K562 (cell line): ENCODE data around the gene PDE6D. TPM values are rescaled to one million over a fixed set of nuclear protein-coding genes. Genes with fewer than 3 reads are reported as not detected.
A peak's percentile ranks its signal among the peaks of the same experiment; 100 is the strongest.

Experiments
- ATF4 ChIP-seq: fragments of 450-650 bp; formaldehyde crosslinking; IDR thresholded peaks from 2 replicates; pipeline ENCODE4 v1.4.0; 2022; ENCODE audit warnings: mild to moderate bottlenecking, moderate library complexity
- BRF1 ChIP-seq: IDR thresholded peaks from 3 replicates; pipeline ENCODE4 v1.6.1; 2011; ENCODE audit warnings: borderline replicate concordance, mild to moderate bottlenecking; ENCODE audit not compliant: insufficient read length; ENCODE audit errors: extremely low read depth
- CXXC5 ChIP-seq: fragments of 250-450 bp; sonication (Bioruptor Pico); IDR thresholded peaks from 2 replicates; pipeline ENCODE4 v1.8.0; 2022; ENCODE audit warnings: inconsistent platforms, mild to moderate bottlenecking, moderate library complexity
- GATAD2B ChIP-seq: fragments of 450-650 bp; IDR thresholded peaks from 2 replicates; pipeline ENCODE4 v1.6.1; 2017; ENCODE audit warnings: mild to moderate bottlenecking, borderline replicate concordance
- HNRNPL ChIP-seq: fragments of 200-400 bp; formaldehyde crosslinking; IDR thresholded peaks from 2 replicates; pipeline ENCODE4 v1.6.1; 2017; ENCODE audit warnings: low read depth, mild to moderate bottlenecking, low read length
- KLF1 ChIP-seq: fragments of 450-650 bp; IDR thresholded peaks from 2 replicates; pipeline ENCODE4 v1.6.1; 2016; ENCODE audit warnings: missing genetic modification characterization, missing compliant biosample characterization
- KLF10 ChIP-seq: fragments of 250-450 bp; sonication (Bioruptor Pico); IDR thresholded peaks from 2 replicates; pipeline ENCODE4 v1.6.1; 2021; ENCODE audit warnings: matching md5 sums
- NCOA6 ChIP-seq: fragments of 450-650 bp; IDR thresholded peaks from 2 replicates; pipeline ENCODE4 v1.6.1; 2017; ENCODE audit warnings: mild to moderate bottlenecking
- PHB2 ChIP-seq: fragments of 450-650 bp; IDR thresholded peaks from 2 replicates; pipeline ENCODE4 v1.6.1; 2017; ENCODE audit warnings: low read depth
- POLR2AphosphoS2 ChIP-seq: IDR thresholded peaks from 2 replicates; pipeline ENCODE4 v1.6.1; 2012; ENCODE audit warnings: low read length, improper control_type of control experiment
- POLR2B ChIP-seq: fragments of 450-650 bp; IDR thresholded peaks from 2 replicates; pipeline ENCODE4 v1.6.1; 2018; ENCODE audit warnings: low read depth; ENCODE audit not compliant: partially characterized antibody
- SIRT6 ChIP-seq: IDR thresholded peaks from one replicate; pipeline ENCODE4 v1.6.1; 2012; ENCODE audit warnings: low read depth, mild to moderate bottlenecking, control low read depth, inconsistent platforms, low read length, moderate library complexity
- SMARCC2 ChIP-seq: fragments of 450-650 bp; IDR thresholded peaks from 2 replicates; pipeline ENCODE4 v1.6.1; 2017; ENCODE audit warnings: antibody characterized with exemption, moderate library complexity, mild to moderate bottlenecking, low read depth
- SP1 ChIP-seq: sonication (generic); formaldehyde crosslinking; IDR thresholded peaks from 2 replicates; pipeline ENCODE4 v1.8.1; 2022; ENCODE audit warnings: mild to moderate bottlenecking, missing genetic modification reagents
- TOE1 ChIP-seq, 2 experiments: fragments of 450-650 bp in 1 of 2; sonication (generic) in 1 of 2; formaldehyde crosslinking in 1 of 2; IDR thresholded peaks; 2 replicates each; pipeline versions ENCODE4 v1.7.1 to v1.8.0; 2016 to 2022; ENCODE audit warnings: borderline replicate concordance in 2 of 2, mild to moderate bottlenecking in 2 of 2, antibody characterized with exemption in 1 of 2, inconsistent platforms in 1 of 2, low read depth in 1 of 2, missing genetic modification reagents in 1 of 2, moderate library complexity in 1 of 2
- ZNF143 ChIP-seq: sonication (generic); formaldehyde crosslinking; IDR thresholded peaks from 2 replicates; pipeline ENCODE4 v1.9.0; 2022; ENCODE audit warnings: mild to moderate bottlenecking, missing genetic modification reagents
- ZNF764 ChIP-seq: fragments of 250-450 bp; sonication (Bioruptor Pico); IDR thresholded peaks from 2 replicates; pipeline ENCODE4 v1.4.0; 2020; ENCODE audit warnings: low read depth, mild to moderate bottlenecking, moderate library complexity
- polyA plus RNA-seq, 8 experiments: library from polyadenylated mRNA; depleted of rRNA in 4 of 8; stranded (reverse) in 5 of 8; unstranded in 3 of 8; fragments of >200 nt; fragmentation: Nextera tagmentation in 2 of 8; fragmentation: Illumina TruSeq in 1 of 8; extraction: Ambion mirVana in 2 of 8; extraction: Trizol in 1 of 8; gene quantifications; 2 replicates each; pipeline versions ENCODE4 v1.2.1 to v1.2.3, GENCODE V29; 2011 to 2014; ENCODE audit warnings: inconsistent platforms in 1 of 8, missing spikeins in 1 of 8
- total RNA-seq, 7 experiments: library from RNA; depleted of rRNA in 6 of 7; stranded (reverse); fragments of >200 nt in 6 of 7; fragmentation: Illumina TruSeq in 2 of 7; extraction: Trizol in 2 of 7; gene quantifications; 2 replicates each; pipeline versions ENCODE4 v1.2.1 to v1.2.3, GENCODE V29; 2011 to 2021; ENCODE audit warnings: low replicate concordance in 1 of 7
- TF ChIP-seq, protein P1 (sequence below), 3 experiments: fragments of 200-800 bp in 1 of 3; fragments of 250-450 bp in 1 of 3; fragments of 450-650 bp in 1 of 3; sonication (Bioruptor Pico) in 1 of 3; sonication (Bioruptor generic) in 1 of 3; formaldehyde crosslinking in 1 of 3; IDR thresholded peaks; 2 replicates each; pipeline versions ENCODE4 v1.6.1 to v1.8.0; 2016 to 2022; ENCODE audit warnings: mild to moderate bottlenecking in 2 of 3, missing genetic modification characterization in 2 of 3, missing compliant biosample characterization in 1 of 3, moderate library complexity in 1 of 3
- TF ChIP-seq, protein P2 (sequence below): fragments of 450-650 bp; IDR thresholded peaks from 2 replicates; pipeline ENCODE4 v1.6.1; 2016
- TF ChIP-seq, protein P3 (sequence below): fragments of 250-450 bp; sonication (Bioruptor Pico); IDR thresholded peaks from 2 replicates; pipeline ENCODE4 v1.9.0; 2021; ENCODE audit warnings: mild to moderate bottlenecking
- TF ChIP-seq, protein P4 (sequence below): sonication (generic); formaldehyde crosslinking; IDR thresholded peaks from 2 replicates; pipeline ENCODE4 v1.8.0; 2022; ENCODE audit warnings: missing genetic modification reagents, mild to moderate bottlenecking, moderate library complexity, borderline replicate concordance

PDE6D gene
- total and polyA plus RNA-seq, 9 of the 15 experiments (the other 6 are each of a cell fraction or from before 2014, with no cell fraction given): 0.65 to 11.6 (median 7.0) TPM

DNA sequence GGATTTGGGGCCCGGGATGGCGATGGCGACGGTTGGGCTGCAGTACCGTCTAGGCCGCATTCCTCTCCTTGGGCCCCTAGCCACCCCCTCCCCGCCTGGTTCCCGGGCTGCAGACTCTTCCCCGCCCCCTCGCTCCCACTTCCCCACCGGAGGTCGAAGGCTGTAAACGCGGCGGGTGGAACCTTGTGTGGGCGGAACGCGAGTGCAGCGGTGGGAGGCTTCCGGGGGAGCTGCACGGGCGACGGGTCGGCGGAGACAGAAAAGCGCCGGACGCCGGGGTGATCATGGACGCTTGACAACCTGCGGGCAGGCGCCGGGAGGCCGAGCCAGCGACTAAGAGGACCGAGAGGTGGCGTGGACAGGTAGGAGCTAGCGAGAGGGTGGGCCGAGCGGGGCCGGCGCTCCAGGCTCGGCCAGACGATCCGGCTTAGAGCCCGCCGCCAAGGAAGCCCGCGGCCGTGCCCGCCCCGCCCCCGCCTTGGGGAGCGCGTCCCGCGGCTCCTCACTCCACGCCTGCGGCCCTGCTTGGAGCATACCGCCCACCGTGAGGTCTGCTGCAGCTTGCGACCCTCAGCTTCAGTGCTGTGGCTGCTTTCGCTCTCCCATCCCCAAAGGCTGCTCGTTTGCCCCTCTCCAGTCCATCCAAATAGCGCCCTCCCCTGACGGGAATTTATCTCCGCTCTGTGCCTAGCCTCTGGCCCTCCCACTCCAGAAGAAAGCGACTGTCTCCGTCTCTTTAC, 5.3 kb upstream of the PDE6D start, which contains the start of gene COPS7B (continued):
- TF ChIP-seq SIRT6 (no peak), ZNF764 (CRISPR knock-in tag) (no peak), KLF1 (0 out of 2 replicates have a peak, but pooled peaks have one; percentile 24), TOE1 (IDR thresholded peaks at IDR 0.05; ENCODE audit: borderline replicate concordance) (peak; percentile 47; the same call in 1 of the 2 replicates), TOE1 (CRISPR knock-in tag; IDR thresholded peaks at IDR 0.05; ENCODE audit: borderline replicate concordance, low read depth) (no peak), BRF1 (no peak), CXXC5 (CRISPR knock-in tag) (peak; percentile 70), SMARCC2 (no peak), NCOA6 (no peak), POLR2AphosphoS2 (no peak), SP1 (CRISPR knock-in tag) (peak; percentile 84), GATAD2B (no peak), ATF4 (CRISPR knock-in tag) (no peak), PHB2 (no peak), ZNF143 (CRISPR knock-in tag) (peak; percentile 74), HNRNPL (no peak), KLF10 (CRISPR knock-in tag) (no peak), POLR2B (peak; percentile 19)
- TF ChIP-seq, protein P1, sequence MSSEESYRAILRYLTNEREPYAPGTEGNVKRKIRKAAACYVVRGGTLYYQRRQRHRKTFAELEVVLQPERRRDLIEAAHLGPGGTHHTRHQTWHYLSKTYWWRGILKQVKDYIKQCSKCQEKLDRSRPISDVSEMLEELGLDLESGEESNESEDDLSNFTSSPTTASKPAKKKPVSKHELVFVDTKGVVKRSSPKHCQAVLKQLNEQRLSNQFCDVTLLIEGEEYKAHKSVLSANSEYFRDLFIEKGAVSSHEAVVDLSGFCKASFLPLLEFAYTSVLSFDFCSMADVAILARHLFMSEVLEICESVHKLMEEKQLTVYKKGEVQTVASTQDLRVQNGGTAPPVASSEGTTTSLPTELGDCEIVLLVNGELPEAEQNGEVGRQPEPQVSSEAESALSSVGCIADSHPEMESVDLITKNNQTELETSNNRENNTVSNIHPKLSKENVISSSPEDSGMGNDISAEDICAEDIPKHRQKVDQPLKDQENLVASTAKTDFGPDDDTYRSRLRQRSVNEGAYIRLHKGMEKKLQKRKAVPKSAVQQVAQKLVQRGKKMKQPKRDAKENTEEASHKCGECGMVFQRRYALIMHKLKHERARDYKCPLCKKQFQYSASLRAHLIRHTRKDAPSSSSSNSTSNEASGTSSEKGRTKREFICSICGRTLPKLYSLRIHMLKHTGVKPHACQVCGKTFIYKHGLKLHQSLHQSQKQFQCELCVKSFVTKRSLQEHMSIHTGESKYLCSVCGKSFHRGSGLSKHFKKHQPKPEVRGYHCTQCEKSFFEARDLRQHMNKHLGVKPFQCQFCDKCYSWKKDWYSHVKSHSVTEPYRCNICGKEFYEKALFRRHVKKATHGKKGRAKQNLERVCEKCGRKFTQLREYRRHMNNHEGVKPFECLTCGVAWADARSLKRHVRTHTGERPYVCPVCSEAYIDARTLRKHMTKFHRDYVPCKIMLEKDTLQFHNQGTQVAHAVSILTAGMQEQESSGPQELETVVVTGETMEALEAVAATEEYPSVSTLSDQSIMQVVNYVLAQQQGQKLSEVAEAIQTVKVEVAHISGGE (CRISPR knock-in tag; IDR thresholded peaks at IDR 0.05): peak; percentile 98 to 100 (median 99)
- TF ChIP-seq, protein P2, sequence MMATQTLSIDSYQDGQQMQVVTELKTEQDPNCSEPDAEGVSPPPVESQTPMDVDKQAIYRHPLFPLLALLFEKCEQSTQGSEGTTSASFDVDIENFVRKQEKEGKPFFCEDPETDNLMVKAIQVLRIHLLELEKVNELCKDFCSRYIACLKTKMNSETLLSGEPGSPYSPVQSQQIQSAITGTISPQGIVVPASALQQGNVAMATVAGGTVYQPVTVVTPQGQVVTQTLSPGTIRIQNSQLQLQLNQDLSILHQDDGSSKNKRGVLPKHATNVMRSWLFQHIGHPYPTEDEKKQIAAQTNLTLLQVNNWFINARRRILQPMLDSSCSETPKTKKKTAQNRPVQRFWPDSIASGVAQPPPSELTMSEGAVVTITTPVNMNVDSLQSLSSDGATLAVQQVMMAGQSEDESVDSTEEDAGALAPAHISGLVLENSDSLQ: peak; percentile 23; the same call in 1 of the 2 replicates
- TF ChIP-seq, protein P3, sequence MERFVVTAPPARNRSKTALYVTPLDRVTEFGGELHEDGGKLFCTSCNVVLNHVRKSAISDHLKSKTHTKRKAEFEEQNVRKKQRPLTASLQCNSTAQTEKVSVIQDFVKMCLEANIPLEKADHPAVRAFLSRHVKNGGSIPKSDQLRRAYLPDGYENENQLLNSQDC: no peak
- TF ChIP-seq, protein P4, sequence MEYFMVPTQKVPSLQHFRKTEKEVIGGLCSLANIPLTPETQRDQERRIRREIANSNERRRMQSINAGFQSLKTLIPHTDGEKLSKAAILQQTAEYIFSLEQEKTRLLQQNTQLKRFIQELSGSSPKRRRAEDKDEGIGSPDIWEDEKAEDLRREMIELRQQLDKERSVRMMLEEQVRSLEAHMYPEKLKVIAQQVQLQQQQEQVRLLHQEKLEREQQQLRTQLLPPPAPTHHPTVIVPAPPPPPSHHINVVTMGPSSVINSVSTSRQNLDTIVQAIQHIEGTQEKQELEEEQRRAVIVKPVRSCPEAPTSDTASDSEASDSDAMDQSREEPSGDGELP: peak; percentile 55
